Right atrium auricular region (tissue), 2 donors: Measurements from ENCODE around the gene RND3. TPM values are rescaled to one million over a fixed set of nuclear protein-coding genes. Genes with fewer than 3 reads are reported as not detected.

Experiments used
- DNase-seq: peaks from one replicate; pipeline ENCODE4 v3.0.0-alpha.2; 2019; ENCODE audit warnings: low spot score
- H3K27ac ChIP-seq, 2 donors: fragments of 200-600 bp; sonication (generic); 1 replicate in 1 of 2; 2 replicates in 1 of 2; pipeline ENCODE4 v1.5.1; 2016 to 2019
- H3K27me3 ChIP-seq, 2 donors: fragments of 200-600 bp; sonication (generic); one replicate each; pipeline versions ENCODE4 v1.5.1 to v1.6.0; 2017 to 2019
- H3K36me3 ChIP-seq: fragments of 200-600 bp; sonication (generic); one replicate; pipeline ENCODE4 v1.5.1; 2016
- H3K4me1 ChIP-seq, 2 donors: fragments of 200-600 bp; sonication (generic); one replicate each; pipeline versions ENCODE4 v1.5.1 to v1.6.0; 2017 to 2019
- H3K4me3 ChIP-seq, 2 donors: fragments of 200-600 bp; sonication (generic); 1 replicate in 1 of 2; 2 replicates in 1 of 2; pipeline ENCODE4 v1.5.1; 2017 to 2019; ENCODE audit warnings: mild to moderate bottlenecking in 1 of 2, moderate library complexity in 1 of 2
- H3K9me3 ChIP-seq, 2 donors: fragments of 200-600 bp; sonication (generic); one replicate each; pipeline ENCODE4 v1.5.1; 2019
- CTCF ChIP-seq, 2 donors: fragments of 200-600 bp; sonication (generic); IDR thresholded peaks; one replicate each; pipeline ENCODE4 v1.5.1; 2019; ENCODE audit warnings: antibody characterized with exemption in 2 of 2
- total RNA-seq, 2 donors: library from RNA; depleted of rRNA; stranded (reverse); fragments of >200 nt; gene quantifications; one replicate each; pipeline ENCODE4 v1.1.0, GENCODE V29; 2016

RND3 gene
- total RNA-seq, 2 donors from 2014 or later: 9.6 to 25.4 TPM

DNA sequence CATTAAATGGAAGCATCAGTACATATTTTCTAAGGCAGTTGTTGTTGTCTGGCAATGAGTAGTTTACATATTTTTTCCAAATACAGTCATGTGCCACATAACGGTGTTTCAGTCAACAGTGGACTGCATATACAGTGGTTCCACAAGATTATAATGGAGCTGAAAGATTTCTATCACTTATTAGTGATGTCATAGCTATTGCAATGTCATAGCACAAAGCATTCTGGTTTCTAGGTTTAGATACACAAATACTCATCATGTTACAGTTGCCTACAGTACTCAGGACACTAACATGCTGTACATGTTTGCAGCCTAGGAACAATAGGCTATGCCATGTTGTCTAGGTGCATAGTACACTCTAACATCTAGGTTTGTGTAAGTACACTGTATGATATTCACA, 45.0 kb downstream of the RND3 start:
- no peak for DNase-seq
- Histone ChIP-seq H3K36me3 (no peaks in the 10 kb centered on the region), H3K9me3 (no peaks in the 10 kb centered on the region), H3K27me3 (no peaks in the 10 kb centered on the region), H3K27ac (no peak overlapping the region), H3K4me1 (no peaks in the 10 kb centered on the region), H3K4me3 (no peak overlapping the region)
- no peak for TF ChIP-seq CTCF (IDR thresholded peaks at IDR 0.05)

DNA sequence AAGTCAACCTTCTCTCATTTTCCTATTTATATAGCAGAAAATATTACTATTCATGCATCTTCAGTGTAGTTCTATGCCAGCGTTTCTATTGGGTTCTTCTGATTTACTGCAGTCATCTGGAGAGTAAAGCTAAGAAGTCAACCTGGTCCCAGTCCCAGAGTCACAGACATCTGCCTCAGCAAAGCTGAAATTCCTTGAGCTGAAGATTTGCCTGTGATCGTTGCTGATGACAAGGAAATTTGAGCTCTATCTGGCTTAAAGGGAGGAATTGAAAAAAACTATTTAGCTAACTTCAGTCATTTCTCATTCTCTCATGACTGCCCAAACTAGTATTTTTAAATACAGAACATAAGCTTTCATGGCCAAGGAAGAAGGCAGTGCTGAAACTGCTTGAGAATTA, 45.7 kb downstream of the RND3 start:
- Histone ChIP-seq H3K9me3 (no peaks in the 10 kb centered on the region), H3K36me3 (no peaks in the 10 kb centered on the region), H3K27me3 (no peaks in the 10 kb centered on the region), H3K4me3 (no peak overlapping the region), H3K4me1 (no peaks in the 10 kb centered on the region), H3K27ac (no peak overlapping the region)
- no peak for DNase-seq
- TF ChIP-seq CTCF (IDR thresholded peaks at IDR 0.05): no peak

- Histone ChIP-seq H3K27ac (no peak overlapping the region), H3K4me1 (no peaks in the 10 kb centered on the region), H3K27me3 (no peaks in the 10 kb centered on the region), H3K36me3 (no peaks in the 10 kb centered on the region), H3K4me3 (no peak overlapping the region), H3K9me3 (no peaks in the 10 kb centered on the region)
- no peak for DNase-seq
- no peak for TF ChIP-seq CTCF (IDR thresholded peaks at IDR 0.05)
Measured at GRCh38 chr2:150441226-150441625, 46.2 kb downstream of the RND3 start.

GRCh38 chr2:150438654-150439053, 48.8 kb downstream of the RND3 start:
- no peak for DNase-seq
- Histone ChIP-seq H3K27ac (no peak overlapping the region), H3K9me3 (no peaks in the 10 kb centered on the region), H3K4me1 (no peaks in the 10 kb centered on the region), H3K27me3 (no peaks in the 10 kb centered on the region), H3K4me3 (no peak overlapping the region), H3K36me3 (no peaks in the 10 kb centered on the region)
- no peak for TF ChIP-seq CTCF (IDR thresholded peaks at IDR 0.05)

DNA sequence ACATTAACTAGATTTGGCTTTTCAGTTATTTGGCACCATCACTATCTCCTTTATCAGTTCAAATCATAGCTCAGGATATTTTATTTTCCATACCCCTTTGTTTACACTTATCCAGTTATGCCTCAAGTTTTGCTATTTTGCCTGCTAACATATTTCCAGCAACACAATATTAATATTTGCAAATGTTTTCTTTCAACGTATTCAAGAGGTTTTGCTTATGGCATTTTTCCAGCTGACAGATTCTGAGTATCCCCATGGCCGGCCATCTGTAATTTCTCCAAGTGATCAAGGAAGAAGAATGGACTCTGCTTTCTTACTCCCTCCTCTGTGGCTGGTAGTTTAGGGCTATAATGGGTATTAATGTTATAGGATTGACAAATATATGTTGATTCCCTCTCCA, 49.4 kb downstream of the RND3 start:
- DNase-seq: no peak
- no peak for TF ChIP-seq CTCF (IDR thresholded peaks at IDR 0.05)
- Histone ChIP-seq H3K4me1 (no peaks in the 10 kb centered on the region), H3K4me3 (no peak overlapping the region), H3K27me3 (no peaks in the 10 kb centered on the region), H3K27ac (no peak overlapping the region), H3K36me3 (no peaks in the 10 kb centered on the region), H3K9me3 (no peaks in the 10 kb centered on the region)

DNA sequence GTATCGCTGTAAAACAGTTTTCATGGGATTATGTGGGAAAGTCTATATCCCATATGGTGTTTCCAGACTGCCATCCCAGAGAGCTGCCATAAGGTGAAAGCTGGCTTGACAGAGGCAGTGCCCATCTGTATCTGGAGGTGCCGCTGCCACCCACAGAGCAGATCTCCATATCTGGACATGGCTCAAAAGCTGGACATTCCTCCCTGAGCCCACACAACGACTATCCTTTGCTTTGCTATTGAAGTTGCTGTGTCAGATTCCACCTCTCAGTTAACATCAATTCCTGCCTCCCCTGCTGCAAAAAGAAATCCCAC, 55.2 kb downstream of the RND3 start:
- Histone ChIP-seq H3K4me3 (no peak overlapping the region), H3K9me3 (no peaks in the 10 kb centered on the region), H3K27me3 (no peaks in the 10 kb centered on the region), H3K27ac (no peak overlapping the region), H3K36me3 (no peaks in the 10 kb centered on the region), H3K4me1 (no peaks in the 10 kb centered on the region)
- no peak for DNase-seq
- TF ChIP-seq CTCF (IDR thresholded peaks at IDR 0.05): no peak
